ENCODE results near the gene CADPS.

CADPS gene

DNA sequence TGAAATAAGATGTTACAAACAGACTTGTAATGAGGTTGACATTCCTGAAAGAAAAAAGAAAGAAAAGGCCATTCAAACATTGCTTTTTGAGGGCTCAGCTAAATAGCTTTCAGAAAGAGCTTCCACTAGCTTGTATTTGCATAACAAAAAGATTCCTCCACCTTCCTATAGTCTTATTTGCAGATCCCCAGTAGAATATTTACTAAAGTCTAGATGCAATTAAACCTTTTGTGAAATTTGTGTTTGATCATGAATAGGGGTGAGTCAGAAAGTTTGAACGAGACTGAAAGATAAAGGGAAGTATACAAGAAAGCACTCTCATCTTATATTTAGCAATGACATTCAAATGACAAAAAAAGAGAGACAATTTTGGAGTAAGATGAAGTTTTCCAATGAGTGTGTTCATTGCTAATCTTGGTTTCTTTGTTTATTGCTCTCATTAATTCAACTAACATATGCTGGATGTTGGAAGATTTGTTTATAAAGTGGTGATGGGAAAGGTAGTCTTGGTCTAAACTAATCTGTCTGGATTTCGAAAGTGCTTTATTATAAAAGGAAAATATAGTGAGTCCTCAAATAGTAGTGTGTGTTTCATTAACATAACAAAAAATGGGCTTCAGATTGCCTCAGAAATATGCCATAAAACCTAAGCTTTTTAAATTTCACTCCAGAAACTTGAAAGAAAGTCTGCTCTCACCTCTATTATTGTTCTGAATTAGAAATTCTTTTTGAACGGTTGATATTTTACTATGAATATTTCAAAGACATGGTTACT, 9.1 kb upstream of the CADPS start:
- no peaks in the 10 kb centered on the region for H3K9me2 ChIP-seq (replicated peaks; ENCODE audit: low read depth, low read length)
- no peak overlapping the region for H3K4me2 ChIP-seq (ENCODE audit: low read depth, low read length, poor library complexity, severe bottlenecking)
- no peak for TF ChIP-seq EZH2phosphoT487 (IDR thresholded peaks at IDR 0.05; ENCODE audit: borderline replicate concordance)
- H3K9me3 ChIP-seq (ENCODE audit: insufficient read depth, low read depth, low read length), result no peaks in the 10 kb centered on the region
- H2AFZ ChIP-seq (ENCODE audit: low read length), result no peak overlapping the region
- H4K20me1 ChIP-seq (ENCODE audit: insufficient read depth, low read length, poor library complexity, severe bottlenecking), result no peaks in the 10 kb centered on the region
- no peaks in the 10 kb centered on the region for H3F3A ChIP-seq (ENCODE audit: low read depth)
- H3K79me2 ChIP-seq (ENCODE audit: insufficient read depth, low read length), result no peaks in the 10 kb centered on the region
- H3K9ac ChIP-seq (ENCODE audit: low read depth, low read length, poor library complexity, severe bottlenecking), result no peak overlapping the region
- no peaks in the 10 kb centered on the region for H3K27me3 ChIP-seq (ENCODE audit: insufficient read depth, low read length, poor library complexity, severe bottlenecking)
- no peaks in the 10 kb centered on the region for H3K4me1 ChIP-seq (ENCODE audit: insufficient read depth, low read length, poor library complexity, severe bottlenecking)
- H3K36me3 ChIP-seq (ENCODE audit: insufficient read depth, low read length), result no peaks in the 10 kb centered on the region
- no peak overlapping the region for H3K4me3 ChIP-seq (ENCODE audit: low read length, poor library complexity, severe bottlenecking)

DNA sequence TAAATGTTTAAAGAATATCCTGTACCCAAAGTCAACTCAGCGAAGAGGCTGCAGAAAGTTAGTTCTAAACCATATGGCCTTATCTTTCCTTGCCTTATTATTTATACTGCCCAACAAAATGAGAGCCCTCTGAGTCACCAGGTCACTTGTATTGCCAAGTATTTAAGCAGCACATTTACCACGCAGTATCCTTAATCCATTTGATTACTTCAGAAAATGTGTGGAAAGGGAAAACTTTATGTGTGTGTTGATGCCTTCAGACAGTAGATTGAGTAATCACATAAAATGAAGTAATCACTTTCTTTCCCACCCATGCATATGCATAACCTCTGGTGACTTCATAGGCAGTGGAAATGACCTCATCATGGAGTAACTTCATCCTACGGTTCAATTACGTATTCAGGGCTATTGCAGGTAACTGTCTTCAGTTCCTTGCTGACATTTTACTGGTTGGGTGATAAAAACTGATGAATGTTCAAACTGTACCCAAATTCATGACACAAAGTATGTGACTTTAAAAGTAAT, 7.5 kb upstream of the CADPS start:
- no peak overlapping the region for H3K4me3 ChIP-seq (ENCODE audit: low read length, poor library complexity, severe bottlenecking)
- H3K9me3 ChIP-seq (ENCODE audit: insufficient read depth, low read depth, low read length), result no peaks in the 10 kb centered on the region
- H2AFZ ChIP-seq (ENCODE audit: low read length), result no peak overlapping the region
- no peak overlapping the region for H3K4me2 ChIP-seq (ENCODE audit: low read depth, low read length, poor library complexity, severe bottlenecking)
- no peaks in the 10 kb centered on the region for H3K79me2 ChIP-seq (ENCODE audit: insufficient read depth, low read length)
- no peaks in the 10 kb centered on the region for H3K4me1 ChIP-seq (ENCODE audit: insufficient read depth, low read length, poor library complexity, severe bottlenecking)
- H3K36me3 ChIP-seq (ENCODE audit: insufficient read depth, low read length), result no peaks in the 10 kb centered on the region
- H4K20me1 ChIP-seq (ENCODE audit: insufficient read depth, low read length, poor library complexity, severe bottlenecking), result no peaks in the 10 kb centered on the region
- no peaks in the 10 kb centered on the region for H3K9me2 ChIP-seq (replicated peaks; ENCODE audit: low read depth, low read length)
- no peaks in the 10 kb centered on the region for H3F3A ChIP-seq (ENCODE audit: low read depth)
- H3K9ac ChIP-seq (ENCODE audit: low read depth, low read length, poor library complexity, severe bottlenecking), result no peak overlapping the region
- H3K27me3 ChIP-seq (ENCODE audit: insufficient read depth, low read length, poor library complexity, severe bottlenecking), result no peaks in the 10 kb centered on the region
- TF ChIP-seq EZH2phosphoT487 (IDR thresholded peaks at IDR 0.05; ENCODE audit: borderline replicate concordance), result no peak
- TF ChIP-seq, protein P1, sequence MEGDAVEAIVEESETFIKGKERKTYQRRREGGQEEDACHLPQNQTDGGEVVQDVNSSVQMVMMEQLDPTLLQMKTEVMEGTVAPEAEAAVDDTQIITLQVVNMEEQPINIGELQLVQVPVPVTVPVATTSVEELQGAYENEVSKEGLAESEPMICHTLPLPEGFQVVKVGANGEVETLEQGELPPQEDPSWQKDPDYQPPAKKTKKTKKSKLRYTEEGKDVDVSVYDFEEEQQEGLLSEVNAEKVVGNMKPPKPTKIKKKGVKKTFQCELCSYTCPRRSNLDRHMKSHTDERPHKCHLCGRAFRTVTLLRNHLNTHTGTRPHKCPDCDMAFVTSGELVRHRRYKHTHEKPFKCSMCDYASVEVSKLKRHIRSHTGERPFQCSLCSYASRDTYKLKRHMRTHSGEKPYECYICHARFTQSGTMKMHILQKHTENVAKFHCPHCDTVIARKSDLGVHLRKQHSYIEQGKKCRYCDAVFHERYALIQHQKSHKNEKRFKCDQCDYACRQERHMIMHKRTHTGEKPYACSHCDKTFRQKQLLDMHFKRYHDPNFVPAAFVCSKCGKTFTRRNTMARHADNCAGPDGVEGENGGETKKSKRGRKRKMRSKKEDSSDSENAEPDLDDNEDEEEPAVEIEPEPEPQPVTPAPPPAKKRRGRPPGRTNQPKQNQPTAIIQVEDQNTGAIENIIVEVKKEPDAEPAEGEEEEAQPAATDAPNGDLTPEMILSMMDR (conservative IDR thresholded peaks at IDR 0.05; ENCODE audit: low read length), result no peak

DNA sequence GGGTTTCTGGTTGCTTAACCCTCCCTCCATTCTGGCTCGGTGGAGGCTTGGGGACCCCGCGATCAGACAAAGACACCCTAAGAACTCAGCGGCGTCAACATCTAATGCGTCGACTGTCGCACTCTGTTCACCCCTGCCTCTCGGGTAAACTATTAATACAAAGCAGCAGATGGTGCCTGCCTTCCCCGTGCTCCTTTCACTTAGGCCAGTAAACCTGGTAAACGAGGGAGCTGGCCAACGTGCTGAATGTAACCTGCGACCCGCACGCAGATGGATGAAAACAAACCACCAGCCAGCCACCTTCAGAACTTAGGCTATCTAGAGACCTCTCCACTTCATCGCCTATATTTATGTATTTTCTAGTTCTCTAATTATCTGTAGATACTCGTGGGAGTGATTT, 848 bp upstream of the CADPS start:
- no peaks in the 10 kb centered on the region for H3K4me1 ChIP-seq (ENCODE audit: insufficient read depth, low read length, poor library complexity, severe bottlenecking)
- no peak overlapping the region for H2AFZ ChIP-seq (ENCODE audit: low read length)
- no peaks in the 10 kb centered on the region for H3K9me2 ChIP-seq (replicated peaks; ENCODE audit: low read depth, low read length)
- H4K20me1 ChIP-seq (ENCODE audit: insufficient read depth, low read length, poor library complexity, severe bottlenecking), result no peaks in the 10 kb centered on the region
- no peak overlapping the region for H3K4me3 ChIP-seq (ENCODE audit: low read length, poor library complexity, severe bottlenecking)
- H3K4me2 ChIP-seq (ENCODE audit: low read depth, low read length, poor library complexity, severe bottlenecking), result no peak overlapping the region
- no peaks in the 10 kb centered on the region for H3K79me2 ChIP-seq (ENCODE audit: insufficient read depth, low read length)
- no peaks in the 10 kb centered on the region for H3K9me3 ChIP-seq (ENCODE audit: insufficient read depth, low read depth, low read length)
- no peaks in the 10 kb centered on the region for H3F3A ChIP-seq (ENCODE audit: low read depth)
- no peak for TF ChIP-seq EZH2phosphoT487 (IDR thresholded peaks at IDR 0.05; ENCODE audit: borderline replicate concordance)
- TF ChIP-seq, protein P1 (conservative IDR thresholded peaks at IDR 0.05; ENCODE audit: low read length), result no peak
- no peaks in the 10 kb centered on the region for H3K36me3 ChIP-seq (ENCODE audit: insufficient read depth, low read length)
- H3K27me3 ChIP-seq (ENCODE audit: insufficient read depth, low read length, poor library complexity, severe bottlenecking), result no peaks in the 10 kb centered on the region
- no peak overlapping the region for H3K9ac ChIP-seq (ENCODE audit: low read depth, low read length, poor library complexity, severe bottlenecking)

Data from Loucy (cell line).